VCaP (cell line): ENCODE measurements around the gene ACTRT1.
A peak's percentile ranks its signal among the peaks of the same experiment; 100 is the strongest.

ENCODE experiments used
- H3K27ac ChIP-seq: fragments of 450-650 bp; 2 replicates; pipeline ENCODE4 v1.5.1; 2017
- CTCF ChIP-seq: fragments of 450-650 bp; conservative IDR thresholded peaks from 2 replicates; pipeline ENCODE4 v1.5.1; 2017; ENCODE audit warnings: mild to moderate bottlenecking, moderate library complexity

The ACTRT1 gene

GRCh38 chrX:128019218-128019617 is 33.0 kb downstream of the ACTRT1 start:
- TF ChIP-seq CTCF, result no peak
- no peak overlapping the region for H3K27ac ChIP-seq

GRCh38 chrX:128012015-128012414 is 40.2 kb downstream of the ACTRT1 start:
- no peak for TF ChIP-seq CTCF

GRCh38 chrX:128007882-128008281 is 44.3 kb downstream of the ACTRT1 start:
- TF ChIP-seq CTCF, result no peak

More at GRCh38 chrX:128012015-128012414, 40.2 kb downstream of the ACTRT1 start:
- no peak overlapping the region for H3K27ac ChIP-seq

More at GRCh38 chrX:128007882-128008281, 44.3 kb downstream of the ACTRT1 start:
- peak overlapping the region; percentile 49 for H3K27ac ChIP-seq
